ENCODE measurements around the gene COL19A1.
"Not testable (repeated sequence)": the region's sequence is repeated elsewhere in the genome, so short reads cannot be mapped to it uniquely, and the experiment has no call there.

The COL19A1 gene

DNA sequence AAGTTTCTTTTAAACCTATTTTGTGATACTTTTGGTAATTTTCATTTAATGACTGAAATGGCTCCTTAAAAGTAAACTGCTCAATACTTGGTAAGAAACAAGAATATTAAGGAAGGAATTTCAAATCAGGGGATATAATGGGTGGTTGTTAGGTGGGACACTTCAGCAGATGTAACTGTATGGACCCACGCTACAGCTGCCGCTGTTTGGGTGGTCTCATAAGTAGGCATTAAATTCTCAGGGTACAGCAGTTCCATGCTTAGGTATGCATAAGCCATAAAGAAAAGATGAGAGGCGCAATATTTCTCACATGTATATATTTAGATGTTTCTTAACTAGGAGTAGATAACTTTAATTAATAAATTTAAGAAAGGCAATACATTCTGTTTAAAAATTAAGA lies 35.0 kb downstream of the COL19A1 start:
- DNase-seq: no peak

DNA sequence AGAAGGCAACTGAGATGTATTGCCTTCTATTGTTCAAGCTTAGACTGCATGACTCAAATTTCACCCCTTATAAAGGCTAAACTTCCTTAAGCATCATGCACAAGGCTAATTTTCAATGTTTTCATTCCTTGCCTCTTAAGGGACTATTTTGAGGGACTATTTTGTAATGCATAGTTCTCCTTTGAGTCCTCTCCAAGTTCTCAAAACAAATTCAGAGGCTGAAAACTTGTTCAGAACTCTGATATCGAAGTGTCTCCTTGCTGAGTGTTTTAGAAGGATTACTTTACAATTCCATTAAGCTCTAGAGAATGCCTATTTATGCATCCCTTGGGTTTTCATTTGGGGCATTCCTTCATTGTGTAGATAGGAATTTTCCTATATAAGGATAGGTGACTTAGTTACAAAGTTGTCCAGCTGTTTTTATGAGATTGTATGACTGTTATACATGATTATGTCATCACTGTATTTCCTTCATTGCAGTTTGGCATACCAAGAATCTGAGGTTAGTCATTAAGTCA lies 41.7 kb downstream of the COL19A1 start:
- no peak for DNase-seq

- DNase-seq: no peak
These were observed 47.0 kb downstream of the COL19A1 start for GRCh38 chr6:69913361-69913760.

- no peak for DNase-seq
These were observed 47.7 kb downstream of the COL19A1 start for GRCh38 chr6:69914015-69914485.

DNA sequence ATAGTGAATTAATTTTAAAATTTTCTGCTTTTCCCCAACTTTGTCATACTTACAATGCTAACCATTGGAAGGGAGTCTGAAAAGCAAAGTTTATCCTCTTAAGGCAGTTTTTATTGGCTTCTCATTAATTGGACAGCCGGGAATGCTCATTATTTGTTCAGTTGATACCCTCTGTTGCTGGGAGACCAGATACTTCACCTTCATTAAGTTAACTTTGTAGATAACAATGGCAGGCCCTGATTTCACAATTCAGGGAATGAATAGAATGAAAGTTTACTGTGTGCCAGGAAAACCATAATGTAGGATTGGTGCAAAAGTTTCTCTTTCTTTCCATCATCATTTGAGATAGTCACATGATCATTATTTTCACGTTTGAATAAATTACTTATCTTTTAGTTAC lies 49.0 kb downstream of the COL19A1 start:
- no peak for DNase-seq

DNA sequence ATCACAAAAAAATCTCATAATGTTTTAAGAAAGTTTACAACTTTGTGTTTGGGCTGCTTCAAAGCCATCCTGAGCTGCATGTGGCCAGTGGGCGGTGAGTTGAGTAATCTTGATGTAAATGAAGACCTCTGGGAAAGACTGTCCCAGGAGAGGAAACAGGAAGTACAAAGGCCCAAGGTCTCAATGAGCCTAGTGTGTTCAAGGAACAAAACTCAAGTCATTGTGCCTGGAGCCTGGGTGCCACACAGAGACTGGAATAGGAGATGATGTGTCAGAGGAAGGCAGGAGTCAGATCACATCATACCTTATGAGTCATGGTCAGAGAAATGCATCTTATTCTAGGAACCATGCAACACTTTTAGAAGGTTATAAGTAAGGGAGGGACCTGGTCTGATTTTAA lies 51.5 kb downstream of the COL19A1 start:
- DNase-seq: no peak

DNA sequence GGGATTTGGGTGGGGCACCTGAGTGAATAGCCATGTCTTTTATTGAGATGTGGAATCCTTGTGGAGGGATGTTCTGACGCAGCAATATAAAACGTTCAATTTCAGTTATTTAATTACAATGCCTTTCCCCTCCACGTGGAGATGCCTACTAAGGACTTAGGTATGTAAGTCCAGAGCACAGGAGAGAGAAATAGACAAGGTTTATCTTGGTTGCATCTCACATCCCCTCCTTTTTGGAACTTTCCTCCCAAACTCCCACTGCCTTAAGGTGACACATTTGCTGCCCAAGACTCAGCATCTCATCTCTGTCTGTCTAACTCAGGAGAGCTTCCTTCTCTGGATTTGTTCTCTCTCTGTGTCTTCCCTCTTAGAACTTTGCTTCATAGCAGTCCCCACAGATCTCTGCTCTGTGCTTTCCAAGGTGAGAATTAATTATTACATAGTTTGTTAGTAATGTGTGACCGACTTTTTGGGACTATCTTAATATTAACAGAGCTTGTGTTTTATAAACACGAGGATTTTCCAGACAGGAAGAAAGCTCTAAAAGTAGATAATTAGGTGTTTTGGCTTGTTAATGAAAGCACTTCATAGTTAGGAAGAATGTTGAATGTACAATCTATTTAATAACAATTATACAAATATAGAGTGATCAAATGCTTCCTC lies 52.6 kb downstream of the COL19A1 start:
- no peak for DNase-seq

DNA sequence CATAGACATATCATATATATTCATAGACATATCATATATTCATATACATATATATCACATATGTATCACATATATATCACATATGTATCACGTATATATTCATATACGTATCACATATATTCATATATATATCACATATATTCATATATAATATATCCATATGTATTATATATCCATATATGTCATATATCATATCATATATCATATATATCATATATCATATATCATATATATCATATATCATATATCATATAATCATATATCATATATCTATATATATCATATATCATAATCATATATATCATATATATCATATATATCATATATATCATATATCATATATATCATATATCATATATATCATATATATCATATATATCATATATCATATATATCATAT lies 54.7 kb downstream of the COL19A1 start:
- not testable (repeated sequence) for DNase-seq

GRCh38 chr6:69921611-69922010 lies 55.3 kb downstream of the COL19A1 start:
- not testable (repeated sequence) for DNase-seq

DNA sequence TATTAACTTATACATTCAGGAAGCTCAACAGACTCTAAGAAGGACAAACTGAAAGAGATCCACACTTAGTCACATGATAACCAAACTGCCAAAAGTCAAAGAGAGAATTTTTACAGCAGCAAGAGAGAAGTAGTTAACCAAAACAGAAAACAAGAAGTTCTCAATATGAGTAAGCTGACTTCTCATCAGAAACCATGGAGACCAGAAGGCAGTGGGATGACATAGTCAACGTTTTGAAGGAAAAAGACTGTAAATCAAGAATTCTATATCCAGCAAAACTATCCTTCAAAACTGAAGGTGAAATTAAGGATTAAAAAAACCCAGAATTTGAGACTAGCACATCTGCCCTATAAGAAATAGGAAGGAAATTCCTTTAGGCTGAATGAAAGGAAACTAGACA lies 60.4 kb downstream of the COL19A1 start:
- no peak for DNase-seq

- DNase-seq: no peak
These were observed 66.9 kb downstream of the COL19A1 start for GRCh38 chr6:69933239-69933638.

DNA sequence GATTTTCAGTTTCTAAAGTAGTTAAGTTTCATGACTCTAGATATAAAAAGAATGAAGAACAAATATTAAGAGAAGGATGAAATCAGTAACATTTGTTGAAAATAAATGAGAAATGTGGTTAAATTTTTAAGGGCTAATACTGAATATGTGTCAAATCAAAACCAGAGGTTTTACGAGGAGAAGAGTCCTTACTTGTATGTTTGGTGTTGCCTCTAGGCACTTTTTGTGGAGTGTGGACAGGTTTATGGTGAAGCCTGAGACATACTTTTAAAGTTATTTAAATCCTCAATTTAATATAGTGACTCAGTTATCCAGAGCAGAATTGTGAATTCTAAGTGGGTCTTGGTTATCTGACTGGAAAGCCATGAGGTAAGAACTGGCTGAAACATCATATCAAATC lies 68.7 kb downstream of the COL19A1 start:
- DNase-seq: no peak

- no peak for DNase-seq
These were observed 70.5 kb downstream of the COL19A1 start for GRCh38 chr6:69936674-69937363.

DNA sequence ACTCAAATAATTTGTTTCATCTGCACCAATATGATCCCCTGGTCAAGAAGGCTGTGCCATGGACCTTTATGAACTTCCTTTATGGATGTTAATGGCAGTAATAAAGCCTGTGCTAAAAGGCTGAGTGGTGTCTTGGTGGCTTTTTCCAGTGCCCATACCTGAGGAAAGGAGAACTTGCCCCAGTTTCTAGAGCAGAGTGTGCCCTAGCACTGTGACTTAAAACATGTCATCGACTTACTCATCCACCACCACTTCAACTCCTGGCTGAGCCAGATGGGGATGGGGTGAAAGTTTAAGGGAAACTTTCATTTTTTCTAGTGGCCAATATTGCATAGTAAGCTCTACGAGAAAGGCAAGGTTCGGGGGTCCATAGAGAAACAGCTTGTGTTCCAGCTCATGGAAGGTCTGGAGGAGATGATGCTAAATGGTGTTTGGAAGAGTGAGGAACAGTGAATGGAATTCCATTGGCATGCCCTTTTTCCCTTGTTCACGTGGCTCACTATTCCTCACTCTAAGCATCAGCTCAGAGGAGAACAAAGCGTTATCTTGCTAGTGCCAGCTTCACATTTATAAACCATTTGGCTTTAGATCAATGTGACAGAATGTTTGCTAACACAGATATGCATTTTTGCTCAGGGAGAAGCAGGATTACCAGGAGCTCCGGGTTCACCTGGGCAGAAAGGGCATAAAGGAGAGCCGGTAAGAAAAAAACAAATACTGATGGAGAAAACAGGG lies 71.2 kb downstream of the COL19A1 start:
- DNase-seq: no peak

- DNase-seq: no peak
These were observed 76.1 kb downstream of the COL19A1 start for GRCh38 chr6:69942485-69942884.

- no peak for DNase-seq
These were observed 78.8 kb downstream of the COL19A1 start for GRCh38 chr6:69945192-69945591.

GRCh38 chr6:69948479-69949114 lies 82.2 kb downstream of the COL19A1 start:
- DNase-seq: no peak

- DNase-seq: no peak
These were observed 87.1 kb downstream of the COL19A1 start for GRCh38 chr6:69953491-69953890.

DNA sequence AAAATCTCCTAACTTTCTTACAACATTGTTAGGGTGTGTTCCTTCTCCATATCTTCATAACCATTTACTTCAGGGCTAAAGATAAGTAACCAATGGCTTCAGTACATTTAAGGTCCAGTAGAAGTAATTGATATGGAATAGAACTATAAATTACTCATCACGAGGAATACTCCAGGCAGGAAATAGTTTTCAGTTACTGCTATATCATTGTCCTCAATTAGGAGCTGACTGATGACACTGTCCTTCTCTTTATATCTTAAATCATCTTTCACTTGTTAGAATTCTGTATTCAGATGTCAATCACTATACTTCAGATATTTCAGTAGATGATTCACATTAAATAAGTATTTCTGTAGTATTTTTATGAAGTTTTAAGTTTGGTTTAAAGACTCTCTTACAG lies 88.4 kb downstream of the COL19A1 start:
- DNase-seq: no peak

- DNase-seq: no peak
These were observed 91.7 kb downstream of the COL19A1 start for GRCh38 chr6:69957985-69958559.

DNA sequence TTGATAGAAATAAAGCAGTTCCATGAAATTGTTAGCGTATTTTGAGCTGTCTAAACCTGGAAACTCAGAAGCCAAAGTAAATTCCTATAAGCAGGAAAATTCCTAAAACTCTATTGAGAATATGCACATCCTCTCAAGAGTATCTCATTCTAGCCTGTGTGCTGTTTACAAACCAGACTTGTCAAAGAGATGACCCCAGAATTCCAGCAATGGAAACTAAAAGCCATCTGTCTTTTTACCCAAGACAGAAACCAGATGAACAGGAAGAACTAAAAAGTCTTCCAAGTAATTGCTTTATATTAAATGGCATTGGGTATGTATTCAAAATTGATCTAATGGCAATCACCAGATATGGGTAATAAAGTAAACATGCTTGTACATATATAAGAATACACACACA lies 92.6 kb downstream of the COL19A1 start:
- DNase-seq: no peak

GRCh38 chr6:69965974-69966373 lies 99.6 kb downstream of the COL19A1 start:
- DNase-seq: not testable (repeated sequence)

GRCh38 chr6:69973138-69973537 lies 106.8 kb downstream of the COL19A1 start:
- no peak for DNase-seq
